Bronchial epithelial cell (primary cell): ENCODE results near the gene SERPINB1. TPM values are rescaled to one million over a fixed set of nuclear protein-coding genes. Genes with fewer than 3 reads are reported as not detected.
A peak's percentile ranks its signal among the peaks of the same experiment; 100 is the strongest.

Experiments used
- DNase-seq: peaks from one replicate; pipeline ENCODE4 v3.0.0-alpha.2; 2010; ENCODE audit warnings: low read depth
- FAIRE-seq: peaks from 2 replicates; lab custom pipeline; 2011; peaks lifted over from hg19 to GRCh38; lab: Jason Lieb, UNC
- H3K27me3 ChIP-seq: 2 replicates; pipeline ENCODE4 v1.5.1; 2011; ENCODE audit warnings: low read length; ENCODE audit not compliant: control insufficient read depth, insufficient read depth
- H3K36me3 ChIP-seq: 2 replicates; pipeline ENCODE4 v1.5.1; 2011; ENCODE audit warnings: low read length; ENCODE audit not compliant: control insufficient read depth, insufficient read depth
- H3K4me3 ChIP-seq: 2 replicates; pipeline ENCODE4 v1.5.1; 2011; ENCODE audit warnings: mild to moderate bottlenecking, low read depth, low read length, control low read depth
- CTCF ChIP-seq: IDR thresholded peaks from 2 replicates; pipeline ENCODE4 v1.5.1; 2011; ENCODE audit warnings: mild to moderate bottlenecking, moderate library complexity, low read length, control low read depth, inconsistent platforms; ENCODE audit not compliant: insufficient read depth, severe bottlenecking
- total RNA-seq: library from RNA; depleted of rRNA; stranded (reverse); fragments of >200 nt; gene quantifications from 2 replicates; pipeline ENCODE4 v1.2.1, GENCODE V29; 2014

Gene SERPINB1
- total RNA-seq, 1 donor from 2014 or later: 142 TPM

GRCh38 chr6:2816158-2816557, 25.5 kb downstream of the SERPINB1 start:
- FAIRE-seq (no peak), DNase-seq (no peak)
- Histone ChIP-seq H3K27me3 (no peaks in the 10 kb centered on the region), H3K36me3 (no peaks in the 10 kb centered on the region), H3K4me3 (no peak overlapping the region)
- no peak for TF ChIP-seq CTCF

- Histone ChIP-seq H3K27me3 (no peaks in the 10 kb centered on the region), H3K36me3 (no peaks in the 10 kb centered on the region), H3K4me3 (no peak overlapping the region)
- no peak for DNase-seq
- TF ChIP-seq CTCF: no peak
- no peak for FAIRE-seq
Observed at GRCh38 chr6:2812695-2813094, 29.0 kb downstream of the SERPINB1 start.

- Histone ChIP-seq H3K4me3 (no peak overlapping the region), H3K36me3 (no peaks in the 10 kb centered on the region), H3K27me3 (no peaks in the 10 kb centered on the region)
- no peak for TF ChIP-seq CTCF
- peak; percentile 100 for DNase-seq
- FAIRE-seq: peak; percentile 100
Observed at GRCh38 chr6:2810092-2810671, 31.5 kb downstream of the SERPINB1 start.

GRCh38 chr6:2809015-2809414, 32.6 kb downstream of the SERPINB1 start:
- TF ChIP-seq CTCF: no peak
- Histone ChIP-seq H3K36me3 (no peaks in the 10 kb centered on the region), H3K4me3 (no peak overlapping the region), H3K27me3 (no peaks in the 10 kb centered on the region)
- no peak for FAIRE-seq
- no peak for DNase-seq

- FAIRE-seq (no peak), DNase-seq (peak; percentile 85)
- H3K36me3 ChIP-seq: no peaks in the 10 kb centered on the region
- H3K27me3 ChIP-seq: no peaks in the 10 kb centered on the region
- TF ChIP-seq CTCF: no peak
- no peak overlapping the region for H3K4me3 ChIP-seq
Observed at GRCh38 chr6:2807342-2808090, 34.1 kb downstream of the SERPINB1 start.

GRCh38 chr6:2806644-2807043, 35.0 kb downstream of the SERPINB1 start:
- FAIRE-seq: no peak
- H3K4me3 ChIP-seq: no peak overlapping the region
- no peaks in the 10 kb centered on the region for H3K27me3 ChIP-seq
- DNase-seq: no peak
- H3K36me3 ChIP-seq: no peaks in the 10 kb centered on the region
- no peak for TF ChIP-seq CTCF
